A549 (cell line): Measurements from ENCODE around the gene SLC9A3. TPM values are rescaled to one million over a fixed set of nuclear protein-coding genes. Genes with fewer than 3 reads are reported as not detected.

ENCODE experiments used
- ATAC-seq, 2 experiments: fragments of 200-7000 bp in 1 of 2; fragments of >200 bp in 1 of 2; cut with Nextera tagmentation in 1 of 2; cut with Tn5 transposase in 1 of 2; 3 replicates each; pipeline versions ENCODE4 v1.8.0 to v1.9.1; 2018 to 2020; ENCODE audit warnings: mild to moderate bottlenecking in 1 of 2, moderate library complexity in 1 of 2
- CTCF ChIA-PET: fragments of 300-600 bp; sonication (Branson Sonifier 250); formaldehyde crosslinking; extraction: SDS; loops from one replicate; lab custom pipeline; 2021; ENCODE audit warnings: antibody characterized with exemption, inconsistent platforms; lab: Yijun Ruan, JAX
- POLR2A ChIA-PET: fragments of 350-600 bp; formaldehyde crosslinking; extraction: SDS; loops from one replicate; lab custom pipeline; 2021; ENCODE audit warnings: antibody characterized with exemption, inconsistent platforms; lab: Yijun Ruan, JAX
- DNase-seq, 2 experiments: peaks; one replicate each; pipeline versions ENCODE4 v3.0.0 to v3.0.0-alpha.2; 2011 to 2016; ENCODE audit warnings: low read depth in 1 of 2, low spot score in 1 of 2
- FAIRE-seq: peaks from 2 replicates; lab custom pipeline; 2011; peaks lifted over from hg19 to GRCh38; lab: Jason Lieb, UNC
- H3K27ac ChIP-seq, 2 experiments: fragments of >200 bp; sonication (Bioruptor Twin); formaldehyde crosslinking; 3 replicates each; pipeline ENCODE4 v1.5.1; 2016 to 2017
- H3K4me1 ChIP-seq: fragments of >200 bp; sonication (Bioruptor Twin); formaldehyde crosslinking; 3 replicates; pipeline ENCODE4 v1.6.1; 2016
- H3K4me2 ChIP-seq: fragments of >200 bp; sonication (Bioruptor Twin); formaldehyde crosslinking; 3 replicates; pipeline ENCODE4 v1.6.1; 2016
- H3K4me3 ChIP-seq: fragments of >200 bp; sonication (Bioruptor Twin); formaldehyde crosslinking; 3 replicates; pipeline ENCODE4 v1.5.1; 2016
- H3K9me3 ChIP-seq: fragments of >200 bp; sonication (Bioruptor Twin); formaldehyde crosslinking; 3 replicates; pipeline ENCODE4 v1.6.1; 2016
- BCL3 ChIP-seq: fragments of >200 bp; sonication (Bioruptor Twin); formaldehyde crosslinking; IDR thresholded peaks from 3 replicates; pipeline ENCODE4 v1.6.1; 2016
- BHLHE40 ChIP-seq: IDR thresholded peaks from 2 replicates; pipeline ENCODE4 v1.6.1; 2012; ENCODE audit warnings: low read depth, low read length, inconsistent platforms
- CEBPB ChIP-seq, 2 experiments: fragments of >200 bp in 1 of 2; sonication (Bioruptor Twin) in 1 of 2; formaldehyde crosslinking in 1 of 2; IDR thresholded peaks; 2 replicates each; pipeline ENCODE4 v1.6.1; 2012 to 2016
- ESRRA ChIP-seq: fragments of 150-350 bp; IDR thresholded peaks from 2 replicates; pipeline ENCODE4 v1.6.1; 2014; ENCODE audit warnings: mild to moderate bottlenecking, low read length, borderline replicate concordance
- FOSB ChIP-seq: fragments of 250-450 bp; sonication (Bioruptor Pico); IDR thresholded peaks from 2 replicates; pipeline ENCODE4 v1.5.0; 2020; ENCODE audit warnings: mild to moderate bottlenecking, moderate library complexity
- FOSL2 ChIP-seq, 2 experiments: fragments of 450-650 bp in 1 of 2; fragments of >200 bp in 1 of 2; sonication (Bioruptor Twin) in 1 of 2; formaldehyde crosslinking; IDR thresholded peaks; 2 replicates each; pipeline versions ENCODE4 v1.5.0 to v1.6.1; 2016 to 2020; ENCODE audit warnings: mild to moderate bottlenecking in 1 of 2, moderate library complexity in 1 of 2
- FOXS1 ChIP-seq: fragments of 250-450 bp; sonication (Bioruptor Pico); IDR thresholded peaks from 2 replicates; pipeline ENCODE4 v1.5.0; 2020; ENCODE audit warnings: mild to moderate bottlenecking, moderate library complexity
- GATA3 ChIP-seq: IDR thresholded peaks from 2 replicates; pipeline ENCODE4 v1.6.1; 2012; ENCODE audit warnings: borderline replicate concordance
- HDAC2 ChIP-seq: fragments of 200-600 bp; sonication (generic); IDR thresholded peaks from 2 replicates; pipeline ENCODE4 v1.6.1; 2016
- HMGXB4 ChIP-seq: fragments of 250-450 bp; sonication (Bioruptor Pico); IDR thresholded peaks from 2 replicates; pipeline ENCODE4 v1.5.0; 2021; ENCODE audit warnings: mild to moderate bottlenecking, moderate library complexity, borderline replicate concordance
- HOXB13 ChIP-seq: fragments of 250-450 bp; sonication (Bioruptor Pico); IDR thresholded peaks from 2 replicates; pipeline ENCODE4 v1.5.0; 2020; ENCODE audit warnings: low read depth, mild to moderate bottlenecking, moderate library complexity
- KDM1A ChIP-seq: fragments of 200-600 bp; sonication (generic); IDR thresholded peaks from 2 replicates; pipeline ENCODE4 v1.6.1; 2016; ENCODE audit warnings: low read depth, mild to moderate bottlenecking
- KDM5A ChIP-seq: fragments of 200-600 bp; sonication (generic); IDR thresholded peaks from 2 replicates; pipeline ENCODE4 v1.6.1; 2016; ENCODE audit warnings: antibody characterized with exemption, mild to moderate bottlenecking
- MYC ChIP-seq: IDR thresholded peaks from 2 replicates; pipeline ENCODE4 v1.6.1; 2012; ENCODE audit warnings: mild to moderate bottlenecking, inconsistent platforms, low read length, improper control_type of control experiment, borderline replicate concordance
- NPAS2 ChIP-seq: fragments of 250-450 bp; sonication (Bioruptor Pico); IDR thresholded peaks from 2 replicates; pipeline ENCODE4 v1.8.0; 2022; ENCODE audit warnings: mild to moderate bottlenecking, moderate library complexity, borderline replicate concordance
- PHF8 ChIP-seq: fragments of 200-600 bp; sonication (generic); IDR thresholded peaks from 2 replicates; pipeline ENCODE4 v1.6.1; 2016; ENCODE audit warnings: low read depth, mild to moderate bottlenecking, antibody characterized with exemption, moderate library complexity, borderline replicate concordance
- POLR2A ChIP-seq: IDR thresholded peaks from 2 replicates; pipeline ENCODE4 v1.6.1; 2012; ENCODE audit warnings: mild to moderate bottlenecking, low read length
- POLR2AphosphoS2 ChIP-seq: conservative IDR thresholded peaks from 2 replicates; pipeline ENCODE4 v1.6.1; 2012; ENCODE audit warnings: low read length, improper control_type of control experiment, inconsistent platforms
- RAD21 ChIP-seq, 2 experiments: fragments of >200 bp in 1 of 2; sonication (Bioruptor Twin) in 1 of 2; formaldehyde crosslinking in 1 of 2; IDR thresholded peaks in 1 of 2; conservative IDR thresholded peaks in 1 of 2; 2 replicates in 1 of 2; 3 replicates in 1 of 2; pipeline ENCODE4 v1.6.1; 2012 to 2018; ENCODE audit warnings: inconsistent platforms in 1 of 2
- SMC3 ChIP-seq: fragments of >200 bp; sonication (Bioruptor Twin); formaldehyde crosslinking; IDR thresholded peaks from 3 replicates; pipeline ENCODE4 v1.6.1; 2018; ENCODE audit warnings: inconsistent platforms
- SREBF2 ChIP-seq: fragments of 450-650 bp; IDR thresholded peaks from 2 replicates; pipeline ENCODE4 v1.6.1; 2014; ENCODE audit warnings: mild to moderate bottlenecking, moderate library complexity
- TFCP2L1 ChIP-seq: fragments of 250-450 bp; sonication (Bioruptor Pico); IDR thresholded peaks from 2 replicates; pipeline ENCODE4 v1.5.0; 2021; ENCODE audit warnings: mild to moderate bottlenecking
- USF2 ChIP-seq: fragments of 450-650 bp; IDR thresholded peaks from 2 replicates; pipeline ENCODE4 v1.6.1; 2014; ENCODE audit warnings: antibody characterized with exemption
- ZSCAN20 ChIP-seq: fragments of 250-450 bp; sonication (Bioruptor Pico); IDR thresholded peaks from 2 replicates; pipeline ENCODE4 v1.8.0; 2022; ENCODE audit warnings: mild to moderate bottlenecking, moderate library complexity
- WGBS: methylation state at CpG from one replicate; pipeline ENCODE4 v1.1.6; 2017; ENCODE audit errors: missing lambda C conversion rate; 5-methylcytosine and 5-hydroxymethylcytosine counted together
- polyA plus RNA-seq, 4 experiments: library from polyadenylated mRNA; depleted of rRNA in 3 of 4; stranded (reverse); fragments of >200 nt; fragmentation: RNase III in 1 of 4; extraction: RNeasy Plus Mini Kit Qiagen cat#74134 plus additional on column Dnase treatment in 1 of 4; gene quantifications; 2 replicates in 3 of 4; 3 replicates in 1 of 4; pipeline ENCODE4 v1.2.3, GENCODE V29; 2011 to 2017
- TF ChIP-seq, protein P1 (sequence below): fragments of >200 bp; sonication (Bioruptor Twin); formaldehyde crosslinking; IDR thresholded peaks from 3 replicates; pipeline ENCODE4 v1.5.1; 2016
- TF ChIP-seq, protein P2 (sequence below): IDR thresholded peaks from 2 replicates; pipeline ENCODE4 v1.6.1; 2012; ENCODE audit warnings: low read depth, borderline replicate concordance

The SLC9A3 gene
- polyA plus RNA-seq, 2 of the 4 experiments (the other 2 are of a cell fraction), result 1.3 TPM

DNA sequence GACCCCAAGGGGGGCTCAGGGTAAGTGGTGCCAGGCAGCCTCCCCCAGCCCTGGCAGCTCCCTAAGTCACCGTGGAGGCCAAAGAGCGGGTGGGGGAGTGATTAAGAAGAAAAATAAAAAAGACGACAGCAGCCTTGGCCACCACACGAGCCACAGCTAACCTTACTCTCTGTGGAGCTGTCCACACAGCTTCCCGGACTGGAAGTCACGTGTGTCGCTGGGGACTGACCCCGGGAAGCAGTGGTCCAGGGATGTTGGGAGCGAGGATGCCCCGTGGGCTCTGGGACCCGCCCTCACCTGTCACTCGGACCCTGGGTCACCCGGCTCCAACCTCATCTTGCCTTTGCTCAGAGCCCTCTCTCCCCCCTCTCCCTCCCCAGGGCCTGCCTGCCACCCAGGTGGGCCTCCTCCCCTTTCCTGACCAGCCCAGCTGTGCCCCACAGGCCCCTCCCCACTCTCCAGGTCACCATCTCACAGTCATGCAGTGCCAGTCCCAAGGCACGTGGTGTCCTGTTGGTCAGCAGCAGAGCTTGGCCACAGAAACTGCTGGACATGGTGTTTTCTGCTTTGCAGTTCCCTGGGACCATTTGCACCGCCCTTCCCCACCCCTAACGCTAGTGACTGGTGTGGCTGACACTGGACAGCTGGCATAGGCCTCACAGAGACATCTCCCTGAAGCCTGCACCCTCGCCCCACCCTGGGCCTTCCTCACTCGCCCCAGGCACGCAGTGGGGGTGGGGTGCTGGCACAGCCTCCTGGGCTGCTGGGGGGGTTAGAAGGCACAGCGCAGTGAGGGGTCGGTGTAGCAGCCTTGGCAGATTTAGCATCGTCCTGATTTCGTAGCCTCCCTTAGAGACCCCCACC, 91.1 kb downstream of the SLC9A3 start:
- ChIA-PET CTCF (interaction anchor here (0.5 to 10.7 kb wide), 8 partner anchors 10 to 245 kb away, joined by 3 to 186 read pairs (median 11); partner anchors contain the start of gene AHRR), POLR2A (no interaction called here)
- H3K4me1 ChIP-seq, result no peaks in the 10 kb centered on the region
- no peaks in the 10 kb centered on the region for H3K9me3 ChIP-seq
- H3K4me3 ChIP-seq, result no peak overlapping the region
- 79% methylated on average over 23 of the region's 23 CpGs for WGBS
- ATAC-seq (no peak), DNase-seq (no peak), FAIRE-seq (no peak)
- no peak overlapping the region for H3K4me2 ChIP-seq
- TF ChIP-seq BCL3 (no peak), NPAS2 (CRISPR knock-in tag) (no peak), HOXB13 (CRISPR knock-in tag) (no peak), USF2 (no peak), ZSCAN20 (CRISPR knock-in tag) (no peak), HDAC2 (no peak), RAD21 (conservative IDR thresholded peaks at IDR 0.05 in 1 of 2, IDR thresholded peaks at IDR 0.05 in 1 of 2) (no peak), CEBPB (IDR thresholded peaks at IDR 0.05) (no peak), GATA3 (no peak), FOSB (CRISPR knock-in tag) (no peak)
- no peak overlapping the region for H3K27ac ChIP-seq

DNA sequence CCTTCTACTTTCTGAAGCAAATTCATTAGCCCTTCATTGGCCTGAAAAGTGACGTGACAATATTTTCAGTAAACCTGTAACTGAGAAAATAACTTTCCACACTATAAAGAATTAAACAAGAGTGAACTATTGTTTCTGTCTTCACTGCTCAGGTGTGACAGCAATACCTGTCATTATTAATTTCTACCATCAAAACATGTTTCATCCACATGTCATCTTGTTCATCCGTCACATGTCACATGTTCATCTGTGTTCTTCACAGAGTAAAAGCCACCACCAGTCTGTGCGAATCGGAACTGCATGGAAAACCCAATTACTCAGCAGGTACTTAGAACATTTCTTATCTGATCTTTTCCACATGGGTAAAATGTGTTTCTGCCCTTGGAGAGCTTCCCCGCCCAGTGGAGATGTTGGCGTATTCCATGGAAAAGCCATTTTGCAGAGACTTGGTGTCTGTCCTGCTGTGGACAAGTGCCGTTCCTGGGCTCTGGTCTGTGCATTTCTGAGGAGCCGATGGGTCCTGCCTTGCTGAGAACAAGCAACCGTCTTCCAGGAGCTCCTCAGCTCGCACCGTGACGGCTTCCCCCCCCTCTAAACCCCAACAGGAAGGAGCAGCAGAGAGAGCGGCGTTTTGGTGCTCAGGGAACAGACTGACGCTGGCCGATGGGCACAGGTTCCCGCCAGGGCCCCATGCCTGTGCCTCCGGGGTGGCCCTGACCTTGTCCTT, 91.9 kb downstream of the SLC9A3 start:
- Histone ChIP-seq H3K4me1 (no peaks in the 10 kb centered on the region), H3K4me2 (no peak overlapping the region), H3K27ac (no peak overlapping the region)
- no peak for ATAC-seq
- POLR2A ChIA-PET, result no interaction called here
- CTCF ChIA-PET, result interaction anchor here (0.8 to 10.7 kb wide), 9 partner anchors 9 to 244 kb away, joined by 3 to 186 read pairs (median 11); partner anchors contain the start of gene AHRR
- FAIRE-seq, result no peak
- no peak for DNase-seq
- TF ChIP-seq CEBPB (IDR thresholded peaks at IDR 0.05), result no peak
- no peak for TF ChIP-seq GATA3
- no peak for TF ChIP-seq POLR2AphosphoS2
- no peak for TF ChIP-seq PHF8
- no peak for TF ChIP-seq MYC
- no peak for TF ChIP-seq SMC3
- TF ChIP-seq ZSCAN20 (CRISPR knock-in tag), result no peak
- TF ChIP-seq TFCP2L1, result no peak
- no peak for TF ChIP-seq KDM5A
- TF ChIP-seq FOXS1 (CRISPR knock-in tag), result no peak
- no peak for TF ChIP-seq BHLHE40
- TF ChIP-seq HMGXB4 (CRISPR knock-in tag), result no peak
- TF ChIP-seq, protein P1, sequence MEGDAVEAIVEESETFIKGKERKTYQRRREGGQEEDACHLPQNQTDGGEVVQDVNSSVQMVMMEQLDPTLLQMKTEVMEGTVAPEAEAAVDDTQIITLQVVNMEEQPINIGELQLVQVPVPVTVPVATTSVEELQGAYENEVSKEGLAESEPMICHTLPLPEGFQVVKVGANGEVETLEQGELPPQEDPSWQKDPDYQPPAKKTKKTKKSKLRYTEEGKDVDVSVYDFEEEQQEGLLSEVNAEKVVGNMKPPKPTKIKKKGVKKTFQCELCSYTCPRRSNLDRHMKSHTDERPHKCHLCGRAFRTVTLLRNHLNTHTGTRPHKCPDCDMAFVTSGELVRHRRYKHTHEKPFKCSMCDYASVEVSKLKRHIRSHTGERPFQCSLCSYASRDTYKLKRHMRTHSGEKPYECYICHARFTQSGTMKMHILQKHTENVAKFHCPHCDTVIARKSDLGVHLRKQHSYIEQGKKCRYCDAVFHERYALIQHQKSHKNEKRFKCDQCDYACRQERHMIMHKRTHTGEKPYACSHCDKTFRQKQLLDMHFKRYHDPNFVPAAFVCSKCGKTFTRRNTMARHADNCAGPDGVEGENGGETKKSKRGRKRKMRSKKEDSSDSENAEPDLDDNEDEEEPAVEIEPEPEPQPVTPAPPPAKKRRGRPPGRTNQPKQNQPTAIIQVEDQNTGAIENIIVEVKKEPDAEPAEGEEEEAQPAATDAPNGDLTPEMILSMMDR, result no peak
- no peak for TF ChIP-seq SREBF2
- TF ChIP-seq, protein P2, sequence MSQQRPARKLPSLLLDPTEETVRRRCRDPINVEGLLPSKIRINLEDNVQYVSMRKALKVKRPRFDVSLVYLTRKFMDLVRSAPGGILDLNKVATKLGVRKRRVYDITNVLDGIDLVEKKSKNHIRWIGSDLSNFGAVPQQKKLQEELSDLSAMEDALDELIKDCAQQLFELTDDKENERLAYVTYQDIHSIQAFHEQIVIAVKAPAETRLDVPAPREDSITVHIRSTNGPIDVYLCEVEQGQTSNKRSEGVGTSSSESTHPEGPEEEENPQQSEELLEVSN, result no peak
- TF ChIP-seq KDM1A, result no peak
- TF ChIP-seq FOSL2 (IDR thresholded peaks at IDR 0.05), result no peak
- no peak for TF ChIP-seq FOSL2 (CRISPR knock-in tag; IDR thresholded peaks at IDR 0.05)
- TF ChIP-seq ESRRA, result no peak
- TF ChIP-seq RAD21 (conservative IDR thresholded peaks at IDR 0.05 in 1 of 2, IDR thresholded peaks at IDR 0.05 in 1 of 2), result no peak
- TF ChIP-seq POLR2A, result no peak
- TF ChIP-seq, all 56 proteins: peak for 0
- WGBS, result 92% methylated on average over 9 of the region's 18 CpGs
- no peak overlapping the region for H3K4me3 ChIP-seq
- H3K9me3 ChIP-seq, result no peaks in the 10 kb centered on the region
